Measurements from ENCODE around the gene LRRC34. TPM values are rescaled to one million over a fixed set of nuclear protein-coding genes. Genes with fewer than 3 reads are reported as not detected.

Gene LRRC34
- total RNA-seq, 1 experiment from 2014 or later, result 9.7 TPM

DNA sequence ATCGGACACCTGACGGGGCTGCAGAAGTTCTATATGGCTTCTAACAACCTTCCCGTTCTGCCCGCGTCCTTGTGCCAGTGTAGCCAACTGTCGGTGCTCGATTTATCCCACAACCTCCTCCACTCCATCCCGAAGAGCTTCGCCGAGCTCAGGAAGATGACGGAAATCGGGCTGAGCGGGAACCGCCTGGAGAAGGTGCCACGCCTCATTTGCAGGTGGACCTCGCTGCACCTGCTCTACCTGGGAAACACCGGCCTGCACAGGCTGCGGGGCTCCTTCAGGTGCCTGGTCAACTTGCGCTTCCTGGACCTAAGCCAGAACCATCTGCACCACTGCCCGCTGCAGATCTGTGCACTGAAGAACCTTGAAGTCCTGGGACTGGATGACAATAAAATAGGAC is 9.8 kb upstream of the LRRC34 start:
- no peaks in the 10 kb centered on the region for H3K27me3 ChIP-seq (replicated peaks; ENCODE audit: insufficient read depth, low read depth, low read length, poor library complexity)
- TF ChIP-seq EZH2 (IDR thresholded peaks at IDR 0.05; ENCODE audit: borderline replicate concordance, low read depth, low read length, poor library complexity, severe bottlenecking), result no peak
- TF ChIP-seq, protein P1, sequence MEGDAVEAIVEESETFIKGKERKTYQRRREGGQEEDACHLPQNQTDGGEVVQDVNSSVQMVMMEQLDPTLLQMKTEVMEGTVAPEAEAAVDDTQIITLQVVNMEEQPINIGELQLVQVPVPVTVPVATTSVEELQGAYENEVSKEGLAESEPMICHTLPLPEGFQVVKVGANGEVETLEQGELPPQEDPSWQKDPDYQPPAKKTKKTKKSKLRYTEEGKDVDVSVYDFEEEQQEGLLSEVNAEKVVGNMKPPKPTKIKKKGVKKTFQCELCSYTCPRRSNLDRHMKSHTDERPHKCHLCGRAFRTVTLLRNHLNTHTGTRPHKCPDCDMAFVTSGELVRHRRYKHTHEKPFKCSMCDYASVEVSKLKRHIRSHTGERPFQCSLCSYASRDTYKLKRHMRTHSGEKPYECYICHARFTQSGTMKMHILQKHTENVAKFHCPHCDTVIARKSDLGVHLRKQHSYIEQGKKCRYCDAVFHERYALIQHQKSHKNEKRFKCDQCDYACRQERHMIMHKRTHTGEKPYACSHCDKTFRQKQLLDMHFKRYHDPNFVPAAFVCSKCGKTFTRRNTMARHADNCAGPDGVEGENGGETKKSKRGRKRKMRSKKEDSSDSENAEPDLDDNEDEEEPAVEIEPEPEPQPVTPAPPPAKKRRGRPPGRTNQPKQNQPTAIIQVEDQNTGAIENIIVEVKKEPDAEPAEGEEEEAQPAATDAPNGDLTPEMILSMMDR (conservative IDR thresholded peaks at IDR 0.05; ENCODE audit: low read depth, low read length), result no peak
- intact Hi-C loops (cut with micrococcal nuclease; ENCODE audit: unreplicated experiment), result no loop called here
- no TSS peak for BruUV-seq (replicated peaks)
- no peaks in the 10 kb centered on the region for H3K9me3 ChIP-seq (ENCODE audit: low read depth, low read length, poor library complexity, severe bottlenecking)
- no peaks in the 10 kb centered on the region for H3K4me1 ChIP-seq (ENCODE audit: insufficient read depth, low read length, poor library complexity, severe bottlenecking)
- DNase-seq (ENCODE audit: low spot score), result no peak
- H3K27ac ChIP-seq (ENCODE audit: low read depth, low read length, poor library complexity, severe bottlenecking), result no peak overlapping the region
- H3K36me3 ChIP-seq (ENCODE audit: insufficient read depth, low read length, poor library complexity, severe bottlenecking), result no peaks in the 10 kb centered on the region
- no peak overlapping the region for H3K4me3 ChIP-seq (ENCODE audit: low read depth, low read length, poor library complexity, severe bottlenecking)
- POLR2A ChIA-PET (ENCODE audit: low non-redundant PET), result no interaction called here
- CTCF ChIA-PET, result no interaction called here

- Histone ChIP-seq H3K9me3 (ENCODE audit: low read depth, low read length, poor library complexity, severe bottlenecking) (no peaks in the 10 kb centered on the region), H3K36me3 (ENCODE audit: insufficient read depth, low read length, poor library complexity, severe bottlenecking) (no peaks in the 10 kb centered on the region), H3K27ac (ENCODE audit: low read depth, low read length, poor library complexity, severe bottlenecking) (no peak overlapping the region), H3K4me3 (ENCODE audit: low read depth, low read length, poor library complexity, severe bottlenecking) (no peak overlapping the region), H3K27me3 (replicated peaks; ENCODE audit: insufficient read depth, low read depth, low read length, poor library complexity) (no peaks in the 10 kb centered on the region), H3K4me1 (ENCODE audit: insufficient read depth, low read length, poor library complexity, severe bottlenecking) (no peaks in the 10 kb centered on the region)
- TF ChIP-seq, protein P1 (conservative IDR thresholded peaks at IDR 0.05; ENCODE audit: low read depth, low read length), result no peak
- no peak for TF ChIP-seq EZH2 (IDR thresholded peaks at IDR 0.05; ENCODE audit: borderline replicate concordance, low read depth, low read length, poor library complexity, severe bottlenecking)
- ChIA-PET CTCF (no interaction called here), POLR2A (ENCODE audit: low non-redundant PET) (no interaction called here)
- intact Hi-C loops (cut with micrococcal nuclease; ENCODE audit: unreplicated experiment), result no loop called here
- BruUV-seq (replicated peaks), result no TSS peak
- DNase-seq (ENCODE audit: low spot score), result no peak
These were observed 9.4 kb upstream of the LRRC34 start for GRCh38 chr3:169822091-169822490.

DNA sequence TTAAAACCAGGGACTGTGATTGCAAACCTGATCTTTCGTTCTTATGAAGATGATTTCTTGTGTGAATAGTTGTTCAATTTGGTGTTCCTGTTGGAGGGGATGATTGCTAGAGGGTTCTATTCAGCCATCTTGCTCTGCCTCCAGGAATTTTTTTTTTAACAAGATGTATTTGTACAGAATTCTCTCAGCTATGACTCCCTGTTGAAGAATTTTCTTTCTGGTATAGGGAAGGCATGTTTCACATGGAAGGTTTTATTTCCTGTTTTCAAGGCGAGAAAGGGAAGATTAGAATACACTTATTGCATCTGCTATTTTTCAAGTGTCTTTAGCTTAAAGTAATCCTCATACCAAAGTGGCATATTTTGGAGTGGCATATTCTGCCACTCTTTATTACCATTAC is 5.6 kb upstream of the LRRC34 start:
- Histone ChIP-seq H3K36me3 (ENCODE audit: insufficient read depth, low read length, poor library complexity, severe bottlenecking) (no peaks in the 10 kb centered on the region), H3K4me1 (ENCODE audit: insufficient read depth, low read length, poor library complexity, severe bottlenecking) (no peaks in the 10 kb centered on the region), H3K9me3 (ENCODE audit: low read depth, low read length, poor library complexity, severe bottlenecking) (no peaks in the 10 kb centered on the region), H3K4me3 (ENCODE audit: low read depth, low read length, poor library complexity, severe bottlenecking) (no peak overlapping the region), H3K27ac (ENCODE audit: low read depth, low read length, poor library complexity, severe bottlenecking) (no peak overlapping the region), H3K27me3 (replicated peaks; ENCODE audit: insufficient read depth, low read depth, low read length, poor library complexity) (no peaks in the 10 kb centered on the region)
- TF ChIP-seq, protein P1 (conservative IDR thresholded peaks at IDR 0.05; ENCODE audit: low read depth, low read length), result no peak
- no peak for TF ChIP-seq EZH2 (IDR thresholded peaks at IDR 0.05; ENCODE audit: borderline replicate concordance, low read depth, low read length, poor library complexity, severe bottlenecking)
- intact Hi-C loops (cut with micrococcal nuclease; ENCODE audit: unreplicated experiment), result no loop called here
- POLR2A ChIA-PET (ENCODE audit: low non-redundant PET), result no interaction called here
- DNase-seq (ENCODE audit: low spot score), result no peak
- CTCF ChIA-PET, result no interaction called here
- no TSS peak for BruUV-seq (replicated peaks)

Data from A673 (cell line).